ENCODE results near the gene C11orf42.

Gene C11orf42, protein sequence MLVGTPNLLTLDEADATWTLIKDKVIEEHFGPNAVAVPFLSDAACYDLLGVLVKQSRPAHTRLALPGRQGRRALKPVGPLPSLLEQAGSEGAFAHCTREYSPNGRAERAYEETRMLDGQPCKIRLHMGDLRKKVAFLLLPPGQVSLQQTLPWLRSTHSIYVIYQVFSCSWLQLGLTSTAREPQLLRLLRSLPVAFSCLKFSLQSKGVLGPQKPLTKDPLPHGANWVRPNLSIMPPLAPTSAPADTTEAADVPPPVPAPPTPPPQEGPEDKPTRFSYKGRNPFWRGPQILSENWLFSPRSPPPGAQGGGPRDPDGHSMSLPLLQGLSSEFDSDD

DNA sequence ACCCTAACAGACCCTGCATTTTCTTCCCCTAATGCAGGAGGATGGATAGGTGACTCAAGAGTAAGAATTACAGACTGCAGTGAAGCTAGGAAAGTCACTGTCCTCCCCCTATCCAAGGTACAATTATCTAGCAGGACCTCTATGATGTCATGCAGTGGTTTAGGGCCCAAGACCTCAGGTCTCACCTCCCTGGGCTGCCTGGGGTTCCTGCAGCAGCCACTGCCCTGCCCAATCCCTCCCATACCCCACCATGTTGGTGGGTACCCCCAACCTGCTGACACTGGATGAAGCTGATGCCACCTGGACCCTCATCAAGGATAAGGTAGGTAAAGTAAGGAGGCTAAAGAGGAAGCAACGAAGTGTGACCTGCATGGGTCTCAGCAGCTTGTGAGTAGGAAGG lies at the start of gene C11orf42:
TSS of gene C11orf42 (plus strand) at position 192 of the 400 bp plus-strand sequence. CDS start at position 251, 59 bp downstream.
- no peak for DNase-seq

DNA sequence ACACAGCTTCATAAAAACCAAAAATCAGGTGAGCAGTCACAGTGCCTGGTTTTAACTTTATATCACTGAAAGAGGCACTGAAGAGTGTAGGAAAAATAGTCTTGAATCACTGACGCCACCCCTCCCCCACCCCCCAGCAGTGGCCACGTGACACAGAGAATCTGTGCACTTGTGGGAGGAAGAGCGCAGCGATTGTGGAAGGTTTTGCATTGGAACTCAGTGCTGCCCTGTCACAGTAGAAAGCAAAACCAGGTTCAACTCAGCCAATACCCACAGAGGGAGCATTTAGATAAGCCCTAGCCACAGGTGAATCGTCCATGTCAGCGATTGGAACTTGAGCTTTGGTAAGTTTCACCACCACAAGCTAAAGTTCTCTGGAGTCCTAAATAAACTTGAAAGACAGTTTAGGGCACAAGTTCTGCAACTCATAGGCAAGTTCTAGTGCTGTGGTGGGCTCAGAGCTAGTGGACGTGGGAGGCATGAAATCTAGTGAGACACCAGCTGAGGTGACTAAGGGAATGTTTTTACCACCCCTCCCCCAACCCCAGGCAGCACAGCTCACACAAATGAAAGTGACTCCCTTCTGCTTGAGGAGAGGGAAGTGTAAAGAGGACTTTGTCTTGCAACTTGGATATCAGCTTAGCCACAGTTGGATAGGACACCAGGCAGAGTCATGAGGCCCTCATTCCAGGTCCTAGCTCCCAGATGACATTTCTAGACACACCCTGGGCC lies 48.6 kb upstream of the C11orf42 start:
- no peak for DNase-seq

DNA sequence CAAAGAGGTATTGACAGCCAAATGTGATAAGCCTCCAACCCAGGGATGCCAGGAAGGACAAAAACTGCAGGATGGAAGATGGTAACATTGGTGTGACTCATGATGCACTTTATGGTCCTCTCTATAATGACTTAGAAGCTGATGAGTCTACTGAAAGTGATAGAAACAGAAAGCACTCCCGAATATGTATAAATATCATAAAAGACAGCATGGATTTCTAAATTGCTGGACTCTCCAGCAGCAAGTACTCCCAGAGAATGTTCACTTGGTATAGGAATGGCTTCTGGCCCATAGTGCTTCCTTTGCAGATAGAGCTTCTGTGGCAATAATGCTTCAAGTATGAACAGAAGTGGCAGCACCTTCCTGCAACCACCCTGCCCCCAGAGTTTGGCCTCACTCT lies 35.1 kb upstream of the C11orf42 start, which contains the start of gene OR52B2:
TSS of gene OR52B2 (minus strand) at position 101 of the 400 bp plus-strand sequence. CDS start at position 101, 0 bp downstream.
- no peak for DNase-seq

DNA sequence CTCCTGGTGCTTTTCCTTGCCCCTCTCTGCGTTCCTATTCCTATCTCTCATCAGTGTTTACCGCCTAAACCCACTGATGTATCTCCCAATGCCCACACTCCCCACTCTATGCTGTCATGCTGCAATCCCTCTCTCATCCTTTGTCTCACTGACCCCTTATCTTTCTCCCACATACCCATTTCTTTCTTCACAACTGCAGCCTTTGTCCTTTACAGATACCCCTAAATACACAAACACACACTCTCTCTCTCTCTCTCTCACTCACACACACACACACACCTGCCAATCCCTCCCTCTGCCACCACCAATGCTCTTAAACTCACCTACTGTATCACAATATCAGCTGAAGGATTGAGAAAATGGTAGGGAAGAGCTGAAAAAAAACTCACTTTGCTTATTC lies 29.9 kb upstream of the C11orf42 start:
- DNase-seq: no peak

DNA sequence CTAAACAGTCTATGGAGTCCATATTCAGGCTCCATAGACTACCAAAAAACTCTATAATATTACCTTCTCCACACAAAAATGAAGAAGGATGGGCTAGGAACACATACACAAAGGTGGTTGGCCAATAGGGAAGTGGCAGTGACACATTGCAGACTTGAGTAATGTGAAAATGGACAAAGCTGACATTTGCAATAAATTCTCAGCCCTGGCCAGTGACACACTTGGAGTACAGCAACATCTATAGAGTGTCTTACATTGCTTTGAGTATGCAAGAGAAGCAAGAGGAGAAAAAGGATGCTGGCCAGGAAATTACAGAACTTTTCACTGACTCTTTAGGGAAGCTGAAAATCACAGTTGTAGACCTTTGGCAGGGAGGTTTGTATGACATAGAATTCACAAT lies 13.6 kb upstream of the C11orf42 start:
- no peak for DNase-seq

DNA sequence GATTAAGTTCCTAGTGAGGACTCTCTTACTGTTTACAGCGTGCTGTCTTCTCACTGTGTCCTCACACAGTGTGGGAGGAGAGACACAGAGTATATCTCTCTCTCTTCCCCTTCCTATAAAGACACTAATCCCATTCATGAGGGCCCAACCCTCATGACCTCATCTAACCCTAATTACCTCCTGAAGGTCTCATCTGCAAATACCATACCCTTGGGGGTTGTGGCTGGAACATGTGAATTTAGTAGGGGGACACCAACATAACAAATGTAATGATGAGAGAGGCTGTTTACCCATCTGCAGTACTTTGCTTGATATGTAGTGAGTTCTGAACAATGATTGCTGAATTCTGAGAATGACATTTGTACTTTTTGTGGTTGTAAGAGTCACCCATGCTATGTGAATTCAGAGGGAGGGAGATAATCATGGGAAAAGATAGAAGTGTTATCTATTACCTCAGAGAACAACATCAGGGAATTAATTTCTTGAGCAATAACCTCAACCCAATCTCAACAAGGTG lies 11.2 kb upstream of the C11orf42 start:
- no peak for DNase-seq

DNA sequence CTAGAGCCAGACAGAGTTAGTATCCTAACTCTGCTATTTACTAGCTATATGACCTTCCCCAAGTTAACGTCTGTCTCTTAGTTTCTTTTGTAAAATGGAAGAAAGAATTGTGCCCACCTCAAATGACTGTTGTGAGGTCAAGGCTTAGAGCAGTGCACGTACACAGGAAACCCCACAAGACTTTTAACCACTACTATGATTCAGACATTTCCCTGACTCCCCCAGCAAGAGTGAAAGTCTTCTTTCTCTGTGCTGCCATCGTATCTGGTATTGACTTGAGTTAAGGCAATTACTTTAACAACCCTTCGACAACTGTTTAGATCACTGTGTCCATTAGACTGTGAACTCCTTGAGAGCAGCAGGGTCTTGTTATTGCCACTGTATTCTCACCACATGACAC lies 9.0 kb upstream of the C11orf42 start:
- no peak for DNase-seq

DNA sequence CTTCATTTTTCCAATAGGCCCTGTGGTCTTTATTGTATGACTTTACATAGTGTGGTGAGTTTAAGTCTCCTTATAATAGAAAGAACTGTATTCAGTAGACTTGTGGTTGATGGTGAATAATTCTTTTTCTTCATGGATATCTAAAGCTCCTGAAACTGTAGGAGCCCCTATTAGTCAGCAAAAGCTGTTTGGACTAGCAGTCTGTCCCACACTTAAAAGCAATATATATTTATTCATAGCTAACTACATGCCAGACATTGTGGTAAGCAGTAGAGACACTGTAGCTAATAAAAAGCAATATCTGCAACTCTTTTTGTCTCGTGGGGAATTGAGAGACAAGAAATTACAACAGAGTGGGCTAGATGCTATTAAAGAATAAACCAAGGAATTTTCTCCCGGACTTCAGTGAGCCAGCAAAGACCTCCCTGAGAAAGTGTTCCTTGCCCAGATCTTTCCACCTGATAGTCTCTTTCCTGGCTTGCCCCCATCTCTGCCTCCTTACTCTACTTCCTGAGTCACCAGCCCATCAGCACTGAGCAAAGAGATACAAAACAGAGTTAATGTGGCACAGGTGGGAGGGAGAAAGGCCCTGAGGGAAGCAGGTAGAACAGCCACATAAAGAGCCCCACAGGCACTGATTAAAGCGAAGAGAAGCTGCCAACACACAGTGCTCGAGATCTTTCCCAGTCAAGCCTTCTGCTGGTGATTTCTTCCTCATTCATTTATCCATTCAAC lies 7.7 kb upstream of the C11orf42 start:
- no peak for DNase-seq

DNA sequence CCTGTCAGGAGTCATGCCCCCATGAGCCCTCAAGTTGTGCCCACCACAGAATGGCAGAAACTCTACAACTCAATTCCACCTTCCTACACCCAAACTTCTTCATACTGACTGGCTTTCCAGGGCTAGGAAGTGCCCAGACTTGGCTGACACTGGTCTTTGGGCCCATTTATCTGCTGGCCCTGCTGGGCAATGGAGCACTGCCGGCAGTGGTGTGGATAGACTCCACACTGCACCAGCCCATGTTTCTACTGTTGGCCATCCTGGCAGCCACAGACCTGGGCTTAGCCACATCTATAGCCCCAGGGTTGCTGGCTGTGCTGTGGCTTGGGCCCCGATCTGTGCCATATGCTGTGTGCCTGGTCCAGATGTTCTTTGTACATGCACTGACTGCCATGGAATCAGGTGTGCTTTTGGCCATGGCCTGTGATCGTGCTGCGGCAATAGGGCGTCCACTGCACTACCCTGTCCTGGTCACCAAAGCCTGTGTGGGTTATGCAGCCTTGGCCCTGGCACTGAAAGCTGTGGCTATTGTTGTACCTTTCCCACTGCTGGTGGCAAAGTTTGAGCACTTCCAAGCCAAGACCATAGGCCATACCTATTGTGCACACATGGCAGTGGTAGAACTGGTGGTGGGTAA lies 6.1 kb upstream of the C11orf42 start, which contains the start of gene OR52W1:
TSS of gene OR52W1 (plus strand) at position 51 of the 637 bp plus-strand sequence. CDS start at position 51, 0 bp downstream.
- DNase-seq: no peak

DNA sequence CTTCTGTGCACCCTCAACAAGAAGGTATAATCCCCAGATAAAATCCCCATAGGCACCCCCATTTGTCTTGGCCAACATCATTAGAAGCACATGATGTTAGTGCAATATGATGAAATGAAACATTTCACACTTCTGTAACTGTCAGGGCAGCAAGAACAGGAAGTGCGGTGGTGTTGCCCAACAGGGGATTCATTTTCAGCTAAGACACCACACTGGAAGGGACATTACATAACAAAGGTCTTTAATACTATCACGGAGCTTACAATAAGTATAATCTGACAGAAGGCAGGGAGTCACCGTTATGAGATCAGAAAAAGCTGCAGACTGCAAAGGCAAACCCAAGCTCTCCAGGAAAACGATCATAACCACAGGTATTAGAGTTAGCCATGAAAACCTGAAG lies 4.4 kb upstream of the C11orf42 start:
- no peak for DNase-seq

DNA sequence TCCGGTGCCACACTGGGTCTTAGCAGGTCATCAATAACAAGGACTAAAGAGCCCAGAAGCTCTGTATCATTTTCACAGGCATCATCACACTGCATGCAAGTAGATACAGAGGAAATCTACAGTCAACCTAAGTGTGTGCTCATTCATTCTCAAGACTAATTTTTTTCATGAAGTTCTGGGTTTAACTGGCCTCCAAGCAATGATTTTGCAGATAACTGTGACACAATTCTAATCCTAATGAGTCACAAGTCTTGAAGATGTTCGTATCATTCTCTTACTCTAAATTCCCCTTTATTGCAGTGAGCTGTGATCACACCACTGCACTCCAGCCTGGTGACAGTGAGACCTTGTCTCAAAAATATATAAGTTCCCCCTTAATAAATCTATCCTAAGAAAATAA lies 3.9 kb upstream of the C11orf42 start:
- DNase-seq: no peak

DNA sequence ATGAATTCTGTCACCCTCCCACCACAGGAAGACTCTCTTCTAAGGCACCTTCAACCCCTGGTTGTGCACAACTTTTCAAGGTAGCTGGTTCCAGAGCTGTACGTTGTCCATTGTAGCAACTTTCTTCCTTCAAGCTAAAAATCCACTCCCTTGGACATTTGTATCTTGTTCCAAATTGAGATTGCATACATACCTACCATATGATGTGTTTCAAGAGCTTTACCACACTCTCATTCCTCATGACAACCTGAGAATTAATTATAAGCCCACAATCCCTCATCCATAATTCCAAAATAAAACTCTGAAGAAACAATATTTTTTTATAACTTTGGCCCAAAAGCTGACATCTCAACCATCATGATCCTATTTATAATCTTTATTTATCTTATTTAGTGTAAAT lies 3.3 kb upstream of the C11orf42 start:
- DNase-seq: no peak

DNA sequence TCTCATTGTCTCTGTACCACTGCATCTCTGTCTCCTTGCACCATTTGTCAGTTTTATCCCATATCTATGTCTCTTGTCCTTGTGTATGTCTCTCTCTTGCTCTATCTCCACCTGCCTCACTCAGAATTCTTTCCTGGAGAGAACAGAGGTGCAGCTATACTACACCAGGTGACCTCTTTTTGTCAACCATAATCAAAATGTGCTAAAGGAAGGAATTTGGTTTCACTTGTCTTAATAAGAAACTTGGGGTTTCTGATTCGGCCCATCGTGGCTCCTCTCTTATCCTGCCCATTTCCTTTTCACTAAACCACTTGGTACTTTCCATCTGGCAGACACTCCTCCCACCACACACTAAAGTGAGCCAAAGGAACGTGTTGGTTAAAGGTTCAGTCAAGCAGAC lies 2.0 kb upstream of the C11orf42 start:
- no peak for DNase-seq

DNA sequence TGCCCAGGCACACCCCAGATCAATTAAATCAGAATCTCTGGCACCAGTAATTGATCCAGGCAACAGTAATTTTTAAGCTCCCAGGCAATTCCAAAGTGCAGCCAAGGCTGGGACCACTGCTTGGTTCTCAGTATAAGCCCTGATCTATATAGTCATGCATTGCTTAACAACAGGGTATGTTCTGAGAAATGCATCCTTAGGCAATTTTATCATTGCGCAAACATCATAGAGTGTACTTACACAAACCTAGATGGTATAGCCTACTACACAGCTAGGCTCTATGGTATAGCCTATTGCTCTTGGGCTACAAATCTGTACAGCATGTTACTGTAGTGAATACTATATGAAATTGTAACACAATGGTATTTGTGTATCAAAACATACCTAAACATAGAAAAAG lies 651 bp upstream of the C11orf42 start:
- DNase-seq: no peak

DNA sequence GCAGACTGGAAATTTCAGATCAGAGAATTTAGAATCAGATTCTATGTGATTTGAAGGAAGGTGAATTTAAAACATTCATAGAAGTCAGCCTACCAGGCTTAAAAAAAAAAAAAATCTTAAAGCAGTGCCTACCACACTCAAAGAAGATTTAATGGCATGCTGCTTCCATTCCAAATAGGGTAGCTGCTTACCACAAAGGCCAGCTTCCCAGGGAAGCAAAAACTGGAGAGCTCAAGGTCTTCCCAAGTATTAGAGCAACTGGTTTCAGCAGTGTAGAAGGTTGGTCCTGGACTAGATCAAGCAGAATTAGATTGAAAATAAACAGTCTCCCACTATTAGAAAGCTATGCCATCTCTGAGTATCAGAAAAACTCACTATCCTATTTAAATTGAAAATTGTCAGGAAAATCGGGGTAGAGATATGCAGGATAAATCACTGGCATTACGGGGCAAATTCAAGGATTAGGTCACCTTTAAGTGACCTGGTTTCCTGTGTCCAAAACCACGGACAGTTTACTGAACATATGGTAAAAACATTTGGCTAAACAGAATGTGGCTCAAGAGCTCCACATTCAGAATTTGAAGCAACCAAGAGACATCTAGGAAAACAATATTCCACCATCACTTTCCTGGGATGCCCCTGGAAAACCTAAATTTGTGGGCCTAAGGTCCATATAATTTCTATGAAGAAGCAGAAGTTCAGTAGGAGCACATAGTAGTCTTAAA lies 1.3 kb downstream of the C11orf42 start:
- DNase-seq: no peak

DNA sequence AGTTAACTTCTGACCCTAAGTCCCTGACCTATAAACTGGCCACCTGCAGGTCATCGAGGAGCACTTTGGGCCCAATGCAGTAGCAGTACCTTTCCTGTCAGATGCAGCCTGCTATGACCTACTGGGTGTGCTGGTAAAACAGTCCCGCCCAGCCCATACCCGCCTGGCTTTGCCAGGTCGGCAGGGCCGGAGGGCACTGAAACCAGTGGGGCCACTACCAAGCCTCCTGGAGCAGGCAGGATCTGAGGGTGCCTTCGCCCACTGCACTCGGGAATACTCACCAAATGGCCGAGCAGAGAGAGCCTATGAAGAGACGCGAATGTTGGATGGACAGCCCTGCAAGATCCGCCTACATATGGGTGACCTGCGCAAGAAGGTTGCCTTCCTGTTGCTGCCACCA lies 4.4 kb downstream of the C11orf42 start:
- DNase-seq: no peak

DNA sequence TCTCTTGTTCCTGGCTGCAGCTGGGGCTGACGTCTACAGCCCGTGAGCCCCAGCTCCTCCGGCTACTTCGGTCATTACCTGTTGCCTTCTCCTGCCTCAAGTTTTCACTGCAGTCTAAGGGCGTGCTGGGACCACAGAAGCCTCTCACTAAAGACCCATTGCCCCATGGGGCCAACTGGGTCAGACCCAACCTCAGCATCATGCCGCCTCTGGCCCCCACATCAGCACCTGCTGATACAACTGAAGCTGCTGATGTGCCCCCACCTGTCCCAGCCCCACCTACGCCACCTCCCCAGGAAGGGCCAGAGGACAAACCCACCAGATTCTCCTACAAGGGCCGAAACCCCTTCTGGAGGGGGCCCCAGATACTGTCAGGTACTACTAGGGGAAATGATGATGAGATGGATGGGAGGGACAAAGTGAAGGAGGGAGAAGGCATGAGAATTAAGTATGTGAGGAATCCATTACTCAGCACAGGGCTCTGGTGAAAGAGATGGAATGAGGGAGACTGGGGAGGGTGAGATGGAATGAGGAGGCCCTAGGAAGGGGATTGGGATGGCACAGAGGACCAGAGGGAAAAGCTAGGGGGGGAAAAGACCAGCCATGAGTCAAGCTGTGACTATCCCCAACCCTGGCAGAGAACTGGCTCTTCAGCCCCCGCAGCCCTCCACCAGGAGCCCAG lies 5.1 kb downstream of the C11orf42 start:
- no peak for DNase-seq

DNA sequence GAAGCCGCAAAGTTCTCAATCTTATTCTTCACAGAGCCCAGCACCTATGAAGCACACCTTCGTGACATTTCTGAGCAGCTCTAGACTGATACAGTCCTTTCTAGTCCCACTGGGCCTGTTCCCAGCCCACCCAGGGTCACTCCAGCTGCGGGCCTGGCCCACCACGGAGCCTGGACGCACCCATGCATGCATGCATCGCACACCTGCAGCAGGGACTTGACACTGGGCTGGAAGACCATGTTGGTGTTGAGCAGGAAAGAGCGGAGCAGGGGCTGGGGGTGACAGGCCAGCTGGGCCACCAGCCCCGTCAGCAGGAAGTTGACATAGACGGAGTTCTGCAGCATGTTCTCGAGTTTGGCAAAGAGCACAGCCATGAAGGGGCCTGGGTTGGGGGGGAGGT lies 9.2 kb downstream of the C11orf42 start:
- no peak for DNase-seq

DNA sequence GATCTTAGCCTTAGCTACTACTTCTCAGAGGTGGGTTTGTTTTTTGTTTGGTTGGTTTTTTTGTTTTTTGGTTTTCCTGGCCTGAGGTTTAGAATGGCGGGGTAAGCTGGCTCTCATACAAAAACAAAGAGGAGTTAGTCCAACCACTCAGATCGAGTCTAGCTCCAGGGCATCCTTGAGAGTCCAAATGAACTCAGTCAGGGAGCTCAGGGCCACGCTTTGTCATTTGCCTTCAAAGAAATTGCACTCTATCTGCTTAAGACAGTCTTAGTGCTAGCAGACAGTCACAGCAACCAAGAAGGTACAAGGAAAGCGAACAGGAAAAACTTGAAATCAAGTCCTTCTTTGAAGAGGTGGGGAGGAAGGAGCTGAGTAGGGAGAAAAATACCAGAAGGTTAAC lies 11.1 kb downstream of the C11orf42 start:
- DNase-seq: no peak

DNA sequence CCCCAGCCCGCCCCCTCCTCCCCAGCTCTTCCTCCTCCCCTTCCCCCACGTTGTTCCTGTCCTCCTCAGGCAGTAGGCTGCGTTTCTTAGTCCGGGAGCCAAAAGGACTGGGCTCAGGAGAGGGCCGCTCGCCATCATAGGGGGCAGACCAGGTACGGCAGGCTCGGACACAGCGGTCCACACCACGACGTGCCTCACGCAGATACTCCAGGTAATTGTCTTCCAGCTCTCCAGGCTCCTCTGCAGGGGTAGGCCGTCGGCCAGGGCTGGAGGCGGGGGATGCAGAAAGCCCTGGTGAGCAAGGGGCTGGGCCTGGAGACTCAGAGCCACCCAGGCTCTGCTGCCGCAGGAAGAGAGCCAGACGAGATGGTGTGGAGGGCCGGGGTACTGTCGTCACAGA lies 12.4 kb downstream of the C11orf42 start:
- DNase-seq: no peak

DNA sequence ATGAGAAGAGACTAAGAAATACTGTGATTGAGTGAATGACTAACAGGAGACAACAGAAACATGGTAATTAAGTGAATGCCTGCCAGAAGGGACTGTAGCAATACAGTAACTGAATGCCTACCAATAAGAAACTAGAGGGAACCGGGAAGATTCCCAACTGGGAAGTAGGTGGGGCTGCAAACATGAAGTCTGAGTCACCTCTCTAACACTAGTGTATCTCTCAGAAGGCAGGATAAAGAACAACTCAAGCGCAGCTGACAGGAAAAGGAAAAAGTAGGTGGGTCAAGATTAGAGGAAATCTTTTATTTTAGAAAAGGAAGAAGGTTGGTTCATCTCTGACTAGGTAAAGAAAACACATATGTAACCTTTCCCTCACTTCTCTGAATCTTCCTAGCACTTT lies 14.0 kb downstream of the C11orf42 start:
- no peak for DNase-seq

DNA sequence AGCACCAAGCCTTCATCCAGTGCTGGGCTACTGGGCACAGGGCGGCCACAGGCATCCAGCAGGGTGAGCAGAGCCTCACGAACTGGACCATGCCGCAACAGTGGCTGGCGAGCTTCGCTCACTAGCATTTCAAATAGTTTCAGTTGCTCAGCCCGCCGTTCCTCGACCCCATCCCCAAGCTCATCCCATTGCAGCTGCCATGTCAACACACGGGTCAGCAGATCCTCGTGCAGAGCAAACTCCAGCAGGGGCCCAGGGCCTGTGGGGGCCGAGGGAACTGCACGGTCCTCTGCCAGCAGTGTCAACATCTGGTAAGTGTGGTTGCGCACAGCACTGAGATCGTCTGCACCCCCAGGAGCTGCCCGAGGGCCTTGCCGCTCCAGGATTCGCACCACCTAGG lies 18.5 kb downstream of the C11orf42 start:
- DNase-seq: no peak

All from SHP77 treated with DMSO at 0.1 percent for 48 hours (cell line).